HuH-7 (cell line): ENCODE measurements around the gene ACER3.

Experiments
- DNase-seq: peaks from one replicate; pipeline ENCODE4 v3.0.0; 2011; ENCODE audit warnings: low spot score

The ACER3 gene

DNA sequence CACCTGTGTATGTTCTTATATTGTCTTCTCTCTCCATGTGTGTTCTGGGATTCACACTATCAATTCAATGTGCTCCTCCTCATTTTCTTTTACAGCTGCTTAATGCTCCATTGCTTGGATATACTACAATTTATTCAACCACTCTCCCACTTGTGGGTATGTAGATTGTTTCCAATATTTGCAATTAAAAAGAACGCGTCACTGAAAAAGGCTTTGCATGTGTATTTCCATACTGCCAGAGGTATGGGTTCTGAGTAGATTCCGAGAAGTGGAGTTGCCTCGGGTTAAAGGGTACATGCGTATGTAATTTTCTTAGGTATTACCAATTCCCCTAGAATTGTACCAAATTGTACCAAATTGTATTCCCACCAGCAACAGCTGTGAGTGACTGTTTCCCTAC, 199.1 kb downstream of the ACER3 start:
- DNase-seq = no peak

- no peak for DNase-seq
Measured at GRCh38 chr11:77060234-77060633, 199.5 kb downstream of the ACER3 start.

GRCh38 chr11:77061258-77061657, 200.5 kb downstream of the ACER3 start:
- peak; percentile 62 for DNase-seq

GRCh38 chr11:77062924-77063323, 202.2 kb downstream of the ACER3 start:
- no peak for DNase-seq

DNA sequence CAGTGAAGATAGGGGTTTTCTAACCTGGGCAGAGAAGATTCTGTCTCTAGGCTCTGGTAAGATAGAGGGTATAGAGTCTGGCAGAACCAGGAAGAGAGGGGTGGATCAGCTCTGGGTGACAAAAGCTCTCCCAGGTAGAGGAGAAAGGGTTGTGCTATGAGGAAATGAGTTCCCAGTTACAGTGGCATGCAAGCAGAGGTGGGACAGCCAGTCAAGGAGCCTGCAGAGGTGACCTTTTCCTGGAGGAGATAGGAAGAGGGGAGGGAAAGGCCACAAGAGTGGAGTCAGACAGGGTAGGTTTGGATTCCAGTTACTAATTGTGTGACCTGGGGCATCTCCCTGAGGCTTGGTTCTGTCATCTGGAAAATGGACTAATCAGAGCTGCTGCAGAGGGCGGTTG, 202.7 kb downstream of the ACER3 start:
- DNase-seq = no peak

- DNase-seq = no peak
Measured at GRCh38 chr11:77063861-77064260, 203.1 kb downstream of the ACER3 start.

DNA sequence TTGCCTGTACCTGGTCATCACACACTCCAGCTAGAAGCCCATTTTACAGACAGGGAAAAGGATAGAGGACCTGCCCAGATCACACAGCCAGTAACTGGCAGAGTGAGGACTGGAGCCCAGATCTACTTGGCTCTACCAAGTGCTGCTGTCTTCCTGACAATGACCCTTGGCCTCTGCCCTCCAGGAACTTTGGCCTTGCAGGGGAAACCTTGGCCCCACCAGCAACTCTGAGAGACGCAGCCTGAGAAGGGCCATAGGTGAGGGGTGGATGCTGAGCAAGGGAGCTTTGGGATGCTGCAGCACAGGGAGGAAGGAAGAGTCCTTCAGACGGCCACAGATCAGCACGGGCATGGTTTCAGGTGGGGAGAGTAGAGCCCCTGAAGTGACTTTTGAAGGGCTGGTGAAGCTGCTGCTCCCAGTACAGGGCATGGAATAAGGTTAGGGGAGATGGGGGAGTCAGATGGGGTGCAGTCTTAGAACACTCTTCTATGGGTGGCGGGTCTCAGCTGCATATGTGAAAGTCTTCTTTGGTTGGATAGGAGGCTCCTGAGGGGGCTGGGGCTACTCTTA, 204.0 kb downstream of the ACER3 start:
- no peak for DNase-seq

DNA sequence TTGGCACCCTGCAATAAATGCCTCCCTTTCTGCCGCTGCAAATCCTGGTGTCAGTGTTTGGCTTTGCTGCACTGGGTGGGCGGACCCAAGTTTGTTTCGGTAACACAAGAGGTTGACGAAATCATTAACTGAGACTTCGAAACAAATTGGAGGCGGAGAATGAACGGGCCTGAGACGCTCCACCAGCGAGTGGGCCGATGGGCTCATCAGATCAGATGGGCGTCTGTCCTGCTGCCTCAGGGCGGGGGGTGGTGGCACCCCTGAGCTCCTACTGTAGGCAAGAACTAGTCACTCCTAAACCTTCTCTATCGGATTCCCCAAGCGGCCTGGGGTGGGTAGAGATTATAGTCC, 205.1 kb downstream of the ACER3 start:
- no peak for DNase-seq

GRCh38 chr11:77066229-77067042, 205.7 kb downstream of the ACER3 start, which contains the start of gene CAPN5:
CAPN5 (plus strand) TSS chr11:77066971; CDS start chr11:77084887, 17,916 bp downstream.
- peak; percentile 93 for DNase-seq

DNA sequence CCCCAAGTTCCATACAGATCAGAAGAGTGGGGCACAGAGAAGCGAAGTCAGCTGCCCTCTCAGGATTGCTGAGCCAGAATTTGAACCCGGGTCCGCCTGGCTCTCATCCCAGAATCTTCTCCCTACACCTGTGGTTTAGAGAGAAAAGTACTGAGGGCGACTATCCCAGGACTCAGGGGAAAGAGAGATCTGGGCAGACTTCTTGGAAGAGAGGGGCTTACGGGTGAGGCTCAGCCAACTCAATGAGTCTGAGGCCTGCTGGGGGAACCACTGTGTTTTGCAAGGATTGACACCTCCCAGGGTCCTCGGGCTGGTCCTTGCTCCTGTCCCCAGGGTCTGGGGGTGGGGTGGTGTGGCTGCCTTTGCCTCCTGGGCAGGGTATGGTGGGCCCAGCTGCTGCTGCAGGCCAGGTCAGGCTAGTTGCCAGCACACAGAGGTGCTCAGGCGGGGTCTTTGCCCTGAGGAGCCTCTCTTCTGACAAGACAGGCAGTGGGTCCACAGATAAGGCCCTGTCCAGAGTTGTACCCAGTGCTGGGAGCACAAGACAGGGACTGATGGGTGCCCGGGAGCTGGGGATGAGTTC, 207.2 kb downstream of the ACER3 start:
- DNase-seq = no peak

DNA sequence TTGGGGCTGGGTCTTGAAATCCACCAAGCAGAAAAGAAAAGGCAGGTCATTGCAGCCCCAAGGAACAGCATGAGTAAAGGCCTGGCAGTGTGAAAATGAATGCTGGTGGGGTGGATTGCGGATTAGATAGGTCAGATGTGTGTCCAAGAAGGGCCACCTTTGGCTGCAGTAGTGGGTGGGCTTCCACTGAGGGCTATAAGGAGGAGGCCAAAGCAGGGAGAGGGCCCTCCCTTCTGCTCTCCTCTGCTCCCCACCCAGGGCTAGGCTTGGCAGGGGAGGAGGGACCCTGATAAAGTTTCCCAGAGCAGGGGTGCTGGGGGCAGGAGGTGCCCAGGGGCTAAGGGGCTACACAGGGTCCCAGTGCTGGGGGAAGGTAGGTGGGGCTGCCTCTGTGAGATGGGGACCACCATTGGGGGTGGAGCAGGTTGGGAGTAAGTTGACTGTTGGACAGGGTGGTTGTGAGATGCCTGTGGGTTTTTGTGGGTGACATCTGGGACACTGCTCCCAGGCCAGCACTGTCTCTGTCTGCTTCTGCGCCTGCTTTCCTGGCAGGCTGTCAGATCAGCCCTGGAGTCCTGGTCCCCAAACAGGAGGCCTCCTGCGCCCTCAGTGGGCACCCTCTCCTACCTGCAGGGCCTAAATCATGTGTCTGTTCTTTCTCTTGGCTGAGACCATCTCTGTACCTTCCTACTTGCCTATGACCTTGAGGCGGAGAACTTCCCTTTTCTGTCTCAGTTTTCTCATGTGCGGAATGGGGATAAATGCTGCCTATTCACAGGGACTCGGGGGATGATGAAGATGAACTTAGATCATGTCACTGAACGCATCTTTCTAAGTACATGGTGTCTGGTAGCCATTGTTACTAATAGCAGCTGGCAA, 208.0 kb downstream of the ACER3 start:
- no peak for DNase-seq

DNA sequence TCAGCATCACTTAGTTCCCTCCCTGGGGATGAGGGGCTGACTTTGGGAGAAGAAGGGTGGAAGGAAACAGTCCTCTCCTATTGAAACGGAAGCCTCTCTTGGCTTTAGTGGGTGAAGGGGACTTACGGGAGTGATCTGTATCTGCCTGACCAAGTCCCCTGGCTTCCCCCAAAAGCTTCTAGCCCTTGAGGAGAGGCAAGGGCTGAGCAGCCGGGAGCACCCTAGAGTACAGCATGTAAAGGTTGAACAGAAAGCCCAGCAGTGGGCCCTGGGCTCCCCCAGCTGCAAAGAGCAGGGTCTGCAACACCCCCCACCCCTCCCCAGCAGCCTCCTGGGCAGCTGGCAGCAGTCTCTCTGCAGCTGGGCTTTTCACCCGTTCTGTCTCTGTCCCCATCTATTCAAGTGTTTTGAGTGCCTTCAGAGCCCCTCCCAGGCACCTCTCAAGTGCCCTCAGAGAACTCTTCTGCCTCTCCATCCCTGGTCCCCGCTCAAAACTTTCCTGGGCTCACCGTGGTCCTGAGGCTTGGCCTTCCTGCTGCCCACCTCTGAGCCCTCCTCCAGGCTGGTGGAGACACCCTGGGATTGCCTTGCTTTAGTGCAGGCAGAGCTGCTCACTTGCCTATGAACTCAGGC, 208.7 kb downstream of the ACER3 start:
- DNase-seq = no peak

GRCh38 chr11:77069969-77070582, 209.4 kb downstream of the ACER3 start:
- DNase-seq = no peak

GRCh38 chr11:77071077-77071476, 210.4 kb downstream of the ACER3 start:
- no peak for DNase-seq

DNA sequence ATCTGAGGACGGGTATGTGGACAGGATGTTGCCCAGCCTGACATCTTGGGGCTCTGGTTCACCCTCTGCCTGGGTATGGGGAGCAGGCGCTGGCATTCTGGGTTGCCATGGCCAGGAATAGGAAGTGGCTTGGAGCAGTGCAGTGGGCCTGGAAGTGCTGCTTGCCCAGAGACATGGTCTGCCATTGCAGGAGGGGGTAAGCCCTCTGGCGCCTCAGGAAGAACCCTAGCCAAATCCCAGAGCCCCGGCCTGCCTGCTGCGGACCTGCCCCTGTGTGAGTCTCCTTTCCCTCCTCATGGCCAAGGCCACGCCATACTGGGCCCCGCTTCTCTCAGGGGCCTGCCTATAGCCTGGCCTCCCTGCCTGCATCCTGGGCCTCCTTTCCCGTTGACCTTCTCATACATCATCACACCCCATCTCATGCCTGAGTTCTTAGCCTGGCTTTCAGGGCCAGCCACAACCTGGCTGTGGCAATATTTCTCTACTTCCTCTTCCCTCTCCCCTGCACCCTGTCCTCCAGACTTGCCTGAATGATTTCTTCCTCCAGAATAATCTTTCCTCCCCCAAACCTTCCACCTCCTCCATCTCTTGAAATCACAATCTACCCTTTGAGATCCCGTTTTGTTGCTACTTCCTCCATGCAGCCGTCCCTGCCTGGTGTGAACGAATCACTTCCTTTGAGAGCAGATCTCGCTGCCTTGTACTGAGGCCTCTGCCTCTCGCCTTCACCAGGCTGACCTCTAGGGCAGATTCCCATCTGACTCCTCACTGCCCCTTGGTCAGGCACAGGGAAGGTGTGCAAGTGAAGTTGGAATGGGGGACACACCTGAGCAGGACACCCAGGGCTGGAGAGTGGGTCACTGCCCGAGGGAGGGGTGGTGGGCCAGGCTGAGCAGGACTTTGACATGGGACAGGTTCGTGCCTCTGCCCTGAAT, 211.2 kb downstream of the ACER3 start:
- no peak for DNase-seq

GRCh38 chr11:77072851-77073327, 212.2 kb downstream of the ACER3 start:
- DNase-seq = no peak

GRCh38 chr11:77073328-77074001, 212.7 kb downstream of the ACER3 start:
- DNase-seq = peak; percentile 44

- DNase-seq = no peak
Measured at GRCh38 chr11:77074205-77074604, 213.5 kb downstream of the ACER3 start.

DNA sequence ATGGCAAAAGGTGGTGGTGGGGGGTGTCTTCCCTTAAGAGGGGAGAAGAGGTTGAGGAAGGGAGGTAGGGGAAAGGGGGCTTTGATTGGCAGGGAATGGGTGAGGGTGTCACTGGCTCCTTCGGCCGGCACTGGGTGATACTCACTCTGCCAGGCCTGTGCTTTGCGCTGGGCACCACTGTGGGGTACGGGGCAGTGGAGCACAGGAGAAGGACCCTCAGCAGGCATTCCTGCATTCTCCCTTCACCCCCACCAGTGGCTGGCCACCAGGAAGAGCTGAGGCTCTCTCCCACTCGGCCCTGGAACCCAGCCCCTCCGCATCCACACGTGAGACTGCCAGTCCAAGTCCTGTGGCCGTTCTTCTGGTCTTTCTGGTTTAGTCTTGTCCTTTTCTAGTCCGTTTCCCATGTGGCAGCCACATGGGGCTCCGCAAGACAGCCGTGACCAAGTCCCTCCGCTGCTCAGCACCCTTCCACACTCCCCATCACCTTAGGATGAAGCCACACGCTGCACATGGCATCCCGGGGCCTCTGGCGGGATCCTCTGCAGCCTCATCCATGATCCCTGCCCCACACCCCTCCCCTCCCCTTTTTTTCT, 214.0 kb downstream of the ACER3 start:
- no peak for DNase-seq
